NCI-H82 (cell line): ENCODE results near the gene MUL1.
"Not testable (repeated sequence)": the region's sequence is repeated elsewhere in the genome, so short reads cannot be mapped to it uniquely, and the experiment has no call there.

ENCODE experiments used
- DNase-seq: peaks from one replicate; lab custom pipeline; 2025; lab: John Stamatoyannopoulos, UW

MUL1 gene

GRCh38 chr1:20507564-20508410 is at the start of gene MUL1:
Gene MUL1, minus strand, starts transcription at chr1:20508151. Its CDS starts 127 bp downstream, at chr1:20508024.
- DNase-seq, result peak; percentile 96

- DNase-seq, result no peak
Measured at GRCh38 chr1:20555758-20556120, 47.8 kb upstream of the MUL1 start.

DNA sequence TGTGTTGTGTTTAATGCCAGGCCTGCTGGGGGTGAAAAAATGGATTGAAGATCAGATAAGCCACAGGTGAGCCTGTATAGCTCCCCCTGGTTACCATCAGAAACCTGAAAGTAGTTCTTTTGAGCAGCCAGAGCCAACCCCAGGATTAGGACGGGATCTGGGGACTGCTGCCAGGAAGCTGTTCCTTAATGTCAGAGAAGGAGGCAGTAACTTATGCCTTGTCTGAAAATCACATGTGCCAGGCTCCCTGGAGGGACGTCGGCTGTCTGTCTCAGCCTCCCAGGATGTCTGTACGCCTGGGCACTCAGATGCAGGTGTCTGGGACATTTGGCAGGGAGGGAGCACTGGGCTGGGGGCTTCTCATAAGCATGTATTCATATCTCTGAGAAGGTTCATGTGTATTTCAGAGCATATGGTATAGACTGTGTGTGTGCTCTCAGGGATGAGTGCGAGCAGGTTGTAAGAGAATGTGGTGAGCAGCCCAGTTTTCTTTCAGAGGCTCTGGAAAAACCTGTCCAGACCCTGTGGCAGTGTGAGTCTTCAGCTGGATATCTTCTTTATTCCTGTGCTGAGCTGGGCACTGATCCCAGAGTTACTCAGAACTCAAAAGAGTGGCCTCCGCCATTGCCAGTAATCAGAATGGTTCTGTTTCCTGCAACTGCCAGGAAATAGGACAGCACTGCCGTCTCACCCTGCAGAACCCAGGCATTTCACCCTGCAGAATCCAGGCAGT is 47.2 kb upstream of the MUL1 start:
- no peak for DNase-seq

GRCh38 chr1:20552728-20553445 is 44.9 kb upstream of the MUL1 start:
- DNase-seq, result peak; percentile 37

GRCh38 chr1:20551945-20552727 is 44.2 kb upstream of the MUL1 start, which contains the start of gene FAM43B:
Gene FAM43B, plus strand, starts transcription at chr1:20552573. Its CDS starts 401 bp downstream, at chr1:20552974.
- peak; percentile 94 for DNase-seq

GRCh38 chr1:20551161-20551560 is 43.2 kb upstream of the MUL1 start:
- DNase-seq, result no peak

DNA sequence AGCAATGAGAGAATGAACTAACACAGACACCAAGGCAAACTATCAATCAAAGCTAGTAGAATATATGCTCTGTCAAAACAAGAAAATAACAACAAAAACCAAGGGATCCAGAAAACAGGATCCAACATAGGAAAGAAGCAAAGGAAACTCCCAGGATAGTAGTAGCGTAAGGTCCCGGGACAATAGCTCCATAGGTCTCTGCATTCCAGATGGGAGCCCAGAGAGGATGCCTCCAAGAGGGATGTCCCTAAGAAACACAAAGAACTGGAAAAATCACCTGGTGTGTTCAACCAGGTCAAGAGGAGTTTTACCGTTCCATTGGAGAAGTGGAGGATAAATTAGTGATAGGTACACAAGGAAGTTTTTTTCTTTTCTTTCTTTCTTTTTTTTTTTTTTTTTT is 38.7 kb upstream of the MUL1 start:
- DNase-seq, result no peak

DNA sequence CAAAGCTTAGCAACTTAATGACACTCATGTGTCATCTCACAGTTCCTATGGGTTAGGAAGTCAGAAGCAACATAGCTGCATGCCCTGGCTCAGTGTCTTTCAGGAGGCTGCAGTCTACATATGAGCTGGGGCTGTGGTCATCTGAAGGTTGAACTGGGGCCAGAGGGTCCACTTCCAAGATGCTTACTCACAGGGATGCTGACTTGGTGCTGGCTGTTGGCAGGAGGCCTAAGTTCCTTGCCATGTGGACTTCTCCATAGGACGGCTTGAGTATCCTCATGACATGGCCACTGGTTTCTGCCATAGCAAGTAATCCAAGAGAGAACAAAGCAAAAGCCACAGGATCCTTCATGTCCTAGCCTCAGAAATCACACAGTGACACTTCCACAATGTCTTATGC is 32.3 kb upstream of the MUL1 start:
- no peak for DNase-seq

DNA sequence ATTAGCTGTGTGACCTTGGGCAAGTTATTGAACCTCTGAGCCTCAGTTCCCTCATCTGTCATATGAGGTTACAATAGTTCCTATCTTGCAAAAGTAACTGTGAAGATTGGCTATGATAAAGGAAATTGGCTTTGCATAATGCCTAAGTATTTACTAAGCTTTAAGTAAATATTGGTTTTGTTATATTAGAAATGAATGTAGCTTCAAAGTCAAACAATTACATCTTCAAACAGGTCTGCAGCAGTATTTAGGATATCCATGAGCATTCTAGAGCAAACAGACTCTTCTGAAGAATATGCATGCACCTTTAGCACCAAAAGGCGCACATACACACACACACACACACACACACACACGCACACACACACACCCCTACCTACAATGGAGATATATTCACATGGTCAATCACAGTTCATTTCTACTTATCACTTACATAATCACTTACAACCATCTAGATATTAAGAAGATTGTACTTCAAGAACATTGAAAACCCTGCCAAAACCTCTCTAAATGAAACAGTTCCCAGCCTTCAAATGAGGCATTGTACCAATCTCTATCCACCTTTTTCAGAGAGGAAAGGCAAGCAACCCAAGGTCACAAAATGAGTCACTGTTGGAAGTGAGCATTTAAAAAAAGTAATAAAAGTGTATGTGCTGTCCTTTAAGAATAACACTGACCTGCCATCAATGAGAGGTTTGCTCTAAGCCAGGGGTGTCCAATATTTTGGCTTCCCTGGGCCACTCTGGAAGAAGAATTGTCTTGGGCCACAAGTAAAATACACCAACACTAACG is 31.0 kb upstream of the MUL1 start:
- no peak for DNase-seq

GRCh38 chr1:20538227-20538626 is 30.3 kb upstream of the MUL1 start:
- DNase-seq, result no peak

DNA sequence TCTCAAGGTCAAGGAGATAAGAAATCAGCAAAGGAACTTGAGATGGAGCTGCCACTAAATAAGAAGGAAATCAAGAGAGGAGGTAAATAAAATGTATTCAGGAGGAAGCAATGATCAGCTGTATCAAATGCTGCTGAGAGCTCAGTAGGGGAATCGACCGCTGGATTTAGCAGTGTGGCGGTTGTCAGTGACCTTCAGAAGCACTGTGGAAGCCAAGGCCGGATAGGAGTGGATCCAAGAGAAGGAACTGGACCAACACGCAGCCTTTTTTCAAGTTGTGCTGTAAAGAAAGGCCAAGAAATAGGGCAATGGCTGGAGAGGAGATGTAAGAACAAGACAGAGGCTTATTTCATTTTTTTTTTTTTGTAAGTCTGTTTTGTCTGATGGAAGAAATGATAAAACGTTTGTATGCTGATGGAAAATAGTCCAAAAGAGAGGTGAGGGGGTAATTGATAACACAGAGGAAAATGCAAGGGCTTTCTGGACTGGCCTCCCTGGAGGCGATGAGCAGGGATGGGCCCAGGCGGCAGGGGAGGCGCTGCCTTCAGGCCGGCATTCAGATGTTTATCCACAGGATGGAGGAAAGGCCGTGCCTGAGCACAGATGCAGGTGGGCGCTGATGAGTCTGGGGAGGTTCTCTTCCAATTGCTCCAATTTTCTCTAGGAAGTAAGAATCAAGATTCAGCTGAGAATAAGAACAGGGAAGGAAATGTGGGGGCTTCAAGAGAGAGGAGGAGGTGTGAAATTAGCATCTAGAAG is 26.9 kb upstream of the MUL1 start:
- no peak for DNase-seq

GRCh38 chr1:20533635-20534034 is 25.7 kb upstream of the MUL1 start:
- no peak for DNase-seq

GRCh38 chr1:20530901-20531300 is 22.9 kb upstream of the MUL1 start:
- DNase-seq, result no peak

GRCh38 chr1:20530306-20530705 is 22.4 kb upstream of the MUL1 start:
- no peak for DNase-seq

GRCh38 chr1:20528221-20528620 is 20.3 kb upstream of the MUL1 start:
- no peak for DNase-seq

DNA sequence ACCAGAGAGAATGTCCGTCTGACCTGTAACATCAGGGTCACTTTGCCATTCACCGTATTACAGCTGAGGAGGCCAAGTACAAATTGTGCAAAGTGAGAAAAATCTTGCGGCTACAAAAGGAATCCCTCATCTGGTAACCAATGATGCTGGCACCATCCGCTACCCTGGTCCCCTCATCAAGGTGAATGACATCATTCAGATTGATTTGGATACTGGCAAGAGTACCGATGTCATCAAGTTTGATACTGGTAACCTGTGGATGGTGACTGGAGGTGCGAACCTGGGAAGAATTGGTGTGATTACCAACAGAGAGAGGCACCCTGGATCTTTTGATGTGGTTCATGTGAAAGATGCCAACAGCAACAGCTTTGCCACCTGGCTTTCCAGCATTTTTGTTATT is 18.3 kb upstream of the MUL1 start:
- DNase-seq, result no peak

GRCh38 chr1:20521960-20522861 is 14.3 kb upstream of the MUL1 start:
- DNase-seq, result peak; percentile 93

DNA sequence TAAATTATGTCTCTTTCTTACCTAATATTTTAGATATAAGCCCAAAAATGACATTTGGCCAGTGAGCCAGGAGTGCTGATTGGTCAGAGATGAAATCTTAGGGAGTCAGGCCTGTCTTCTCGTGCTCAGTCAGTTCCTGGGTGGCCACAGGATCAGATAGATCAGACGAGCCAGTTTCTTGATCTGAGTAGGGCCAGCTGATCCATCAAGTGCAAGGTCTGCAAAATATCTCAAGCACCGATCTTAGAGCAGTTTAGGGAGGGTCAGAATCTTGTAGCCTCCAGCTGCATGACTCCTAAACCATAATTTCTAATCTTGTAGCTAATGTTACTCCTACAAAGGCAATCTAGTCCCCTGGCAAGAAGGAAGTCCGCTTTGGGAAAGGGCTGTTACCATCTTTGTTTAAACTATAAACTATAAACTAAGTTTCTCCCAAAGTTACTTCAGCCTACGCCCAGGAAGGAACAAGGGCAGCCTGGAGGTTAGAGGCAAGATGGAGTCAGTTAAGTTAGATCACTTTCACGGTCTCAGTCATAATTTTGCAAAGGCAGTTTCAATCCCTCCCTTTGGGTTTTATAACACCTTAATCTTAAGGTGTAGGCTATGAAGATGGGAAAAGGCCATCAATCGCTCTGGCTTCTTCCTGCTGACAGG is 11.8 kb upstream of the MUL1 start:
- DNase-seq, result not testable (repeated sequence)
